GM23338 (cell line): Measurements from ENCODE around the gene FAM20C. TPM values are rescaled to one million over a fixed set of nuclear protein-coding genes. Genes with fewer than 3 reads are reported as not detected.

Experiments
- ATAC-seq: fragments of 200-7000 bp; cut with Tn5 transposase; 3 replicates; pipeline ENCODE4 v1.9.1; 2020
- DNase-seq: peaks from one replicate; pipeline ENCODE4 v3.0.0-alpha.2; 2015; ENCODE audit warnings: low spot score
- H2AFZ ChIP-seq: fragments of 200-600 bp; sonication (generic); 2 replicates; pipeline ENCODE4 v1.8.0; 2016; ENCODE audit warnings: antibody characterized with exemption, mild to moderate bottlenecking, moderate library complexity
- H3F3A ChIP-seq: fragments of 200-600 bp; sonication (generic); replicated peaks from 2 replicates; pipeline ENCODE4 v1.8.0; 2017; ENCODE audit warnings: antibody characterized with exemption, mixed run types, low read depth
- H3K27ac ChIP-seq: fragments of 200-600 bp; sonication (generic); 2 replicates; pipeline ENCODE4 v1.6.1; 2016; ENCODE audit warnings: low read depth
- H3K27me3 ChIP-seq: fragments of 200-600 bp; sonication (generic); 2 replicates; pipeline ENCODE4 v1.8.0; 2016; ENCODE audit warnings: mild to moderate bottlenecking, mixed run types, moderate library complexity; ENCODE audit not compliant: insufficient read depth
- H3K36me3 ChIP-seq: fragments of 200-600 bp; sonication (generic); 2 replicates; pipeline ENCODE4 v1.8.0; 2016; ENCODE audit warnings: mild to moderate bottlenecking; ENCODE audit not compliant: insufficient read depth
- H3K4me1 ChIP-seq: fragments of 200-600 bp; sonication (generic); 2 replicates; pipeline ENCODE4 v1.8.0; 2016; ENCODE audit warnings: mild to moderate bottlenecking, moderate library complexity; ENCODE audit not compliant: insufficient read depth
- H3K4me2 ChIP-seq: fragments of 200-600 bp; sonication (generic); 2 replicates; pipeline ENCODE4 v1.7.1; 2017; ENCODE audit warnings: mixed run types
- H3K4me3 ChIP-seq: fragments of 200-600 bp; sonication (generic); 2 replicates; pipeline ENCODE4 v1.6.1; 2016; ENCODE audit warnings: mixed run types
- H3K79me2 ChIP-seq: fragments of 200-600 bp; sonication (generic); replicated peaks from 2 replicates; pipeline ENCODE4 v1.8.0; 2017; ENCODE audit warnings: mild to moderate bottlenecking; ENCODE audit not compliant: insufficient read depth
- H3K9me2 ChIP-seq: fragments of 200-600 bp; sonication (generic); 2 replicates; pipeline ENCODE4 v1.8.0; 2017; ENCODE audit not compliant: insufficient read depth
- H4K20me1 ChIP-seq: fragments of 200-600 bp; sonication (generic); replicated peaks from 2 replicates; pipeline ENCODE4 v1.8.0; 2017; ENCODE audit warnings: mild to moderate bottlenecking; ENCODE audit not compliant: insufficient read depth
- H3K27ac Mint-ChIP-seq: 2 replicates; pipeline ENCODE4 v1.8.0; 2020; ENCODE audit warnings: inconsistent platforms, mild to moderate bottlenecking, moderate library complexity, mixed read lengths
- H3K27me3 Mint-ChIP-seq: 3 replicates; pipeline ENCODE4 v1.8.0; 2022; ENCODE audit warnings: low read depth, mild to moderate bottlenecking, moderate library complexity, mixed read lengths, inconsistent platforms; ENCODE audit not compliant: insufficient read depth, poor library complexity
- H3K36me3 Mint-ChIP-seq: 3 replicates; pipeline ENCODE4 v1.8.0; 2021; ENCODE audit warnings: low read depth, mild to moderate bottlenecking, inconsistent platforms, moderate library complexity, mixed read lengths
- H3K4me1 Mint-ChIP-seq: 3 replicates; pipeline ENCODE4 v1.8.0; 2020; ENCODE audit warnings: mild to moderate bottlenecking, inconsistent platforms, mixed read lengths
- H3K4me3 Mint-ChIP-seq: 3 replicates; pipeline ENCODE4 v1.8.0; 2021; ENCODE audit warnings: moderate library complexity, mild to moderate bottlenecking, inconsistent platforms, mixed read lengths
- H3K9me3 Mint-ChIP-seq: 3 replicates; pipeline ENCODE4 v1.8.0; 2020; ENCODE audit warnings: moderate library complexity, mild to moderate bottlenecking, inconsistent platforms, mixed read lengths
- EZH2 ChIP-seq: fragments of 200-600 bp; sonication (generic); IDR thresholded peaks from one replicate; pipeline ENCODE4 v1.8.0; 2017; ENCODE audit warnings: antibody characterized with exemption, mild to moderate bottlenecking, low read depth; ENCODE audit not compliant: unreplicated experiment
- EZH2phosphoT487 ChIP-seq: fragments of 200-600 bp; sonication (generic); IDR thresholded peaks from one replicate; pipeline ENCODE4 v1.8.1; 2018; ENCODE audit warnings: antibody characterized with exemption; ENCODE audit not compliant: unreplicated experiment
- JUNB ChIP-seq: IDR thresholded peaks from one replicate; pipeline ENCODE4 v1.6.1; 2016; ENCODE audit warnings: antibody characterized with exemption; ENCODE audit not compliant: unreplicated experiment
- NANOG ChIP-seq: IDR thresholded peaks from 2 replicates; pipeline ENCODE4 v1.6.1; 2016; ENCODE audit warnings: antibody characterized with exemption, borderline replicate concordance
- POLR2AphosphoS5 ChIP-seq: IDR thresholded peaks from 2 replicates; pipeline ENCODE4 v1.6.1; 2016; ENCODE audit warnings: antibody characterized with exemption, low read depth
- STAT1 ChIP-seq: IDR thresholded peaks from one replicate; pipeline ENCODE4 v1.6.1; 2016; ENCODE audit warnings: antibody characterized with exemption; ENCODE audit not compliant: unreplicated experiment
- ZNF114 ChIP-seq: fragments of 250-450 bp; sonication (Bioruptor Pico); IDR thresholded peaks from 2 replicates; pipeline ENCODE4 v1.5.0; 2020; ENCODE audit warnings: mild to moderate bottlenecking, moderate library complexity
- ZNF331 ChIP-seq: fragments of 250-450 bp; sonication (Bioruptor Pico); IDR thresholded peaks from 2 replicates; pipeline ENCODE4 v1.5.0; 2020; ENCODE audit warnings: low read depth, mild to moderate bottlenecking, moderate library complexity
- polyA plus RNA-seq: library from polyadenylated mRNA; unstranded; fragments of >200 nt; fragmentation: Nextera tagmentation; extraction: Ambion mirVana; gene quantifications from 2 replicates; pipeline ENCODE4 v1.2.1, GENCODE V29; 2016
- total RNA-seq: library from RNA; depleted of rRNA; stranded (reverse); fragments of >200 nt; shearing (Covaris generic); gene quantifications from 2 replicates; pipeline ENCODE4 v1.2.3, GENCODE V29; 2014
- TF ChIP-seq, protein P1 (sequence below): fragments of 250-450 bp; sonication (Bioruptor Pico); IDR thresholded peaks from 2 replicates; pipeline ENCODE4 v1.5.0; 2020; ENCODE audit warnings: mild to moderate bottlenecking, moderate library complexity
- TF ChIP-seq, protein P2 (sequence below): IDR thresholded peaks from one replicate; pipeline ENCODE4 v1.6.1; 2018; ENCODE audit warnings: antibody characterized with exemption; ENCODE audit not compliant: unreplicated experiment

Gene FAM20C
- total and polyA plus RNA-seq, 2 experiments from 2014 or later: 7.6 to 24.8 TPM

DNA sequence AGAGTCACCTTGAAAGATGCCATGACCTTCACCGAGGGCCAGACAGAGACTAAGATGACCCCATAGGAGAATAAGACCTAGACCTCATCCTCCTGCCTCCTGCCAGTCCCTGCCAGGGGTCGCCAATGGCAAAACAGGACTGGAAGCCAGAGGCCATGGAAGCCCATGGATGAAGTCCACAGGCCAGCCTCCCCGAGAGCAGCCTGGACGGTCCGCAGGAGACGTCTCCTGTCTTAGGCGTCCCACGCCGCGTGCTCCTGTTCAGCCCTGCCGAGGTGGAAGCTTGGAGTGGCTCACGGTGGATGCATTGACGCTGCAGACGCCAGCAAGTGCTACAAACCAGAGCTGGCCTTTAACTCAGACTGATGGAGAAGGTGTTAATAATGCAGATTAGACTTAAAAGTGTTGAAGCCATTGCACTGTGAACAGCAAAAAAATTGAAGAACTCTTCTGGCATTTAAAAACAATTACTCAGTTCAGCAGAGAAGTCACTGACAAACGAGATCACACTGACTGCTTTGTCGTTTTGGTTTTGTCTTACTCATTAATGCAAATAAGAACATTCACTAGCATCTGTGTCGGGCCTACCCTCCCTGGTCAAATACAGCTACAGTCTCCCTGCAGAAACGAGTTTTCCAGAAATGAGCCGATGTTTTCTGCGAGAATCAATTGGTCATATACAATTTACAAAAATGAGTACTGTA, 38.1 kb upstream of the FAM20C start (continued):
- no peak for TF ChIP-seq EZH2
- no peak for TF ChIP-seq JUNB
- no peak for TF ChIP-seq POLR2AphosphoS5
- no peak for TF ChIP-seq ZNF114 (CRISPR knock-in tag)
- TF ChIP-seq, protein P1, sequence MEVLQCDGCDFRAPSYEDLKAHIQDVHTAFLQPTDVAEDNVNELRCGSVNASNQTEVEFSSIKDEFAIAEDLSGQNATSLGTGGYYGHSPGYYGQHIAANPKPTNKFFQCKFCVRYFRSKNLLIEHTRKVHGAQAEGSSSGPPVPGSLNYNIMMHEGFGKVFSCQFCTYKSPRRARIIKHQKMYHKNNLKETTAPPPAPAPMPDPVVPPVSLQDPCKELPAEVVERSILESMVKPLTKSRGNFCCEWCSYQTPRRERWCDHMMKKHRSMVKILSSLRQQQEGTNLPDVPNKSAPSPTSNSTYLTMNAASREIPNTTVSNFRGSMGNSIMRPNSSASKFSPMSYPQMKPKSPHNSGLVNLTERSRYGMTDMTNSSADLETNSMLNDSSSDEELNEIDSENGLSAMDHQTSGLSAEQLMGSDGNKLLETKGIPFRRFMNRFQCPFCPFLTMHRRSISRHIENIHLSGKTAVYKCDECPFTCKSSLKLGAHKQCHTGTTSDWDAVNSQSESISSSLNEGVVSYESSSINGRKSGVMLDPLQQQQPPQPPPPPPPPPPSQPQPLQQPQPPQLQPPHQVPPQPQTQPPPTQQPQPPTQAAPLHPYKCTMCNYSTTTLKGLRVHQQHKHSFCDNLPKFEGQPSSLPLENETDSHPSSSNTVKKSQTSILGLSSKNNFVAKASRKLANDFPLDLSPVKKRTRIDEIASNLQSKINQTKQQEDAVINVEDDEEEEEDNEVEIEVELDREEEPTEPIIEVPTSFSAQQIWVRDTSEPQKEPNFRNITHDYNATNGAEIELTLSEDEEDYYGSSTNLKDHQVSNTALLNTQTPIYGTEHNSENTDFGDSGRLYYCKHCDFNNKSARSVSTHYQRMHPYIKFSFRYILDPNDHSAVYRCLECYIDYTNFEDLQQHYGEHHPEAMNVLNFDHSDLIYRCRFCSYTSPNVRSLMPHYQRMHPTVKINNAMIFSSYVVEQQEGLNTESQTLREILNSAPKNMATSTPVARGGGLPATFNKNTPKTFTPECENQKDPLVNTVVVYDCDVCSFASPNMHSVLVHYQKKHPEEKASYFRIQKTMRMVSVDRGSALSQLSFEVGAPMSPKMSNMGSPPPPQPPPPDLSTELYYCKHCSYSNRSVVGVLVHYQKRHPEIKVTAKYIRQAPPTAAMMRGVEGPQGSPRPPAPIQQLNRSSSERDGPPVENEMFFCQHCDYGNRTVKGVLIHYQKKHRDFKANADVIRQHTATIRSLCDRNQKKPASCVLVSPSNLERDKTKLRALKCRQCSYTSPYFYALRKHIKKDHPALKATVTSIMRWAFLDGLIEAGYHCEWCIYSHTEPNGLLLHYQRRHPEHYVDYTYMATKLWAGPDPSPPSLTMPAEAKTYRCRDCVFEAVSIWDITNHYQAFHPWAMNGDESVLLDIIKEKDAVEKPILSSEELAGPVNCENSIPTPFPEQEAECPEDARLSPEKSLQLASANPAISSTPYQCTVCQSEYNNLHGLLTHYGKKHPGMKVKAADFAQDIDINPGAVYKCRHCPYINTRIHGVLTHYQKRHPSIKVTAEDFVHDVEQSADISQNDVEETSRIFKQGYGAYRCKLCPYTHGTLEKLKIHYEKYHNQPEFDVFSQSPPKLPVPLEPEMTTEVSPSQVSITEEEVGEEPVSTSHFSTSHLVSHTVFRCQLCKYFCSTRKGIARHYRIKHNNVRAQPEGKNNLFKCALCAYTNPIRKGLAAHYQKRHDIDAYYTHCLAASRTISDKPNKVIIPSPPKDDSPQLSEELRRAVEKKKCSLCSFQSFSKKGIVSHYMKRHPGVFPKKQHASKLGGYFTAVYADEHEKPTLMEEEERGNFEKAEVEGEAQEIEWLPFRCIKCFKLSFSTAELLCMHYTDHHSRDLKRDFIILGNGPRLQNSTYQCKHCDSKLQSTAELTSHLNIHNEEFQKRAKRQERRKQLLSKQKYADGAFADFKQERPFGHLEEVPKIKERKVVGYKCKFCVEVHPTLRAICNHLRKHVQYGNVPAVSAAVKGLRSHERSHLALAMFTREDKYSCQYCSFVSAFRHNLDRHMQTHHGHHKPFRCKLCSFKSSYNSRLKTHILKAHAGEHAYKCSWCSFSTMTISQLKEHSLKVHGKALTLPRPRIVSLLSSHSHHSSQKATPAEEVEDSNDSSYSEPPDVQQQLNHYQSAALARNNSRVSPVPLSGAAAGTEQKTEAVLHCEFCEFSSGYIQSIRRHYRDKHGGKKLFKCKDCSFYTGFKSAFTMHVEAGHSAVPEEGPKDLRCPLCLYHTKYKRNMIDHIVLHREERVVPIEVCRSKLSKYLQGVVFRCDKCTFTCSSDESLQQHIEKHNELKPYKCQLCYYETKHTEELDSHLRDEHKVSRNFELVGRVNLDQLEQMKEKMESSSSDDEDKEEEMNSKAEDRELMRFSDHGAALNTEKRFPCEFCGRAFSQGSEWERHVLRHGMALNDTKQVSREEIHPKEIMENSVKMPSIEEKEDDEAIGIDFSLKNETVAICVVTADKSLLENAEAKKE (CRISPR knock-in tag): no peak
- TF ChIP-seq EZH2phosphoT487: no peak
- TF ChIP-seq STAT1: no peak

DNA sequence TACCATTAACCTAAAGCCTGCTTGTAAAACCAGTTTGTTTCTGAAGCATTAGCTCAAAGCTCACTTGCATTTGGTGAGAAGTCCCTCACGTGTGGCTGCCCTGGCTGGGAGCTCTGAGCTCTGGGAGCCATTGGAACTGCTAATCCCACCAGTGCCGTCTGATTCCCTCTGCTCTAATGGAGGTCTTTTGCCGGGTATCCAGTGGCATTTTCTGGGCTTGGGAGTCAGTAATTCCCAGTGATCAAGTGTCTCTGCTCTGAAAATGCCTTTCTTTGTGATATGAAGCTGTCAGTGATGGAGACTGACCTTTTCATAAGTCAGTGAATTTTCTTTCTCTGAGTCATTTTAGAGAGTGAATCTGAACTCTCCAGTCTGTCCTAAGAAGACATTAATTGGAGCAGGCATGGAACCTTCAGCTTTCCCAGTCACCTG, 36.9 kb upstream of the FAM20C start:
- H3K9me2 ChIP-seq: no peaks in the 10 kb centered on the region
- no peak overlapping the region for H3K4me2 ChIP-seq
- no peaks in the 10 kb centered on the region; the same call in 1 of the 3 replicates for H3K9me3 Mint-ChIP-seq

More for the DNA sequence above, 36.9 kb upstream of the FAM20C start:
- Histone ChIP-seq H3K27me3 (no peaks in the 10 kb centered on the region), H3K4me3 (no peak overlapping the region), H3K36me3 (no peaks in the 10 kb centered on the region), H3K79me2 (no peaks in the 10 kb centered on the region), H3F3A (peaks cover 4% of the 10 kb centered on the region; the same call in 1 of the 2 replicates), H3K27ac (no peak overlapping the region), H3K4me1 (peaks cover 3% of the 10 kb centered on the region; the same call in 1 of the 2 replicates), H4K20me1 (no peaks in the 10 kb centered on the region), H2AFZ (0 out of 2 replicates have a peak overlapping the region, but pooled peaks have one; percentile 72)
- ATAC-seq (no peak), DNase-seq (no peak)
- Mint-ChIP-seq H3K36me3 (no peaks in the 10 kb centered on the region; the same call in 2 of the 3 replicates), H3K4me3 (no peak overlapping the region), H3K27me3 (peaks cover 10% of the 10 kb centered on the region), H3K4me1 (peaks cover 17% of the 10 kb centered on the region), H3K27ac (no peak overlapping the region)
- TF ChIP-seq, protein P2, sequence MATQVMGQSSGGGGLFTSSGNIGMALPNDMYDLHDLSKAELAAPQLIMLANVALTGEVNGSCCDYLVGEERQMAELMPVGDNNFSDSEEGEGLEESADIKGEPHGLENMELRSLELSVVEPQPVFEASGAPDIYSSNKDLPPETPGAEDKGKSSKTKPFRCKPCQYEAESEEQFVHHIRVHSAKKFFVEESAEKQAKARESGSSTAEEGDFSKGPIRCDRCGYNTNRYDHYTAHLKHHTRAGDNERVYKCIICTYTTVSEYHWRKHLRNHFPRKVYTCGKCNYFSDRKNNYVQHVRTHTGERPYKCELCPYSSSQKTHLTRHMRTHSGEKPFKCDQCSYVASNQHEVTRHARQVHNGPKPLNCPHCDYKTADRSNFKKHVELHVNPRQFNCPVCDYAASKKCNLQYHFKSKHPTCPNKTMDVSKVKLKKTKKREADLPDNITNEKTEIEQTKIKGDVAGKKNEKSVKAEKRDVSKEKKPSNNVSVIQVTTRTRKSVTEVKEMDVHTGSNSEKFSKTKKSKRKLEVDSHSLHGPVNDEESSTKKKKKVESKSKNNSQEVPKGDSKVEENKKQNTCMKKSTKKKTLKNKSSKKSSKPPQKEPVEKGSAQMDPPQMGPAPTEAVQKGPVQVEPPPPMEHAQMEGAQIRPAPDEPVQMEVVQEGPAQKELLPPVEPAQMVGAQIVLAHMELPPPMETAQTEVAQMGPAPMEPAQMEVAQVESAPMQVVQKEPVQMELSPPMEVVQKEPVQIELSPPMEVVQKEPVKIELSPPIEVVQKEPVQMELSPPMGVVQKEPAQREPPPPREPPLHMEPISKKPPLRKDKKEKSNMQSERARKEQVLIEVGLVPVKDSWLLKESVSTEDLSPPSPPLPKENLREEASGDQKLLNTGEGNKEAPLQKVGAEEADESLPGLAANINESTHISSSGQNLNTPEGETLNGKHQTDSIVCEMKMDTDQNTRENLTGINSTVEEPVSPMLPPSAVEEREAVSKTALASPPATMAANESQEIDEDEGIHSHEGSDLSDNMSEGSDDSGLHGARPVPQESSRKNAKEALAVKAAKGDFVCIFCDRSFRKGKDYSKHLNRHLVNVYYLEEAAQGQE: no peak
- TF ChIP-seq ZNF331: no peak
- TF ChIP-seq STAT1: no peak
- TF ChIP-seq NANOG: no peak
- no peak for TF ChIP-seq ZNF114 (CRISPR knock-in tag)
- no peak for TF ChIP-seq JUNB
